ACC112 (cell line): ENCODE measurements around the gene MRFAP1L1.

Source experiments
- H2AFZ ChIP-seq: fragments of 200-600 bp; sonication (generic); one replicate; pipeline ENCODE4 v1.6.0; 2017; ENCODE audit warnings: antibody characterized with exemption, low read length; ENCODE audit not compliant: unreplicated experiment
- H3K27ac ChIP-seq: fragments of 200-600 bp; sonication (generic); 2 replicates; pipeline ENCODE4 v1.5.1; 2014; ENCODE audit warnings: low read depth, mild to moderate bottlenecking, antibody characterized with exemption, low read length, moderate library complexity
- H3K27me3 ChIP-seq: fragments of 200-600 bp; sonication (generic); 2 replicates; pipeline ENCODE4 v1.6.1; 2014; ENCODE audit warnings: mild to moderate bottlenecking, antibody characterized with exemption, low read length, moderate library complexity, mixed read lengths; ENCODE audit not compliant: insufficient read depth
- H3K36me3 ChIP-seq: fragments of 200-600 bp; sonication (generic); 2 replicates; pipeline ENCODE4 v1.6.1; 2016; ENCODE audit warnings: mild to moderate bottlenecking, antibody characterized with exemption, low read length, moderate library complexity, mixed read lengths; ENCODE audit not compliant: insufficient read depth
- H3K4me1 ChIP-seq: fragments of 200-600 bp; sonication (generic); one replicate; pipeline ENCODE4 v1.6.1; 2016; ENCODE audit warnings: low read length, mixed read lengths; ENCODE audit not compliant: insufficient read depth, unreplicated experiment, control insufficient read depth
- H3K4me3 ChIP-seq: fragments of 200-600 bp; sonication (generic); 2 replicates; pipeline ENCODE4 v1.5.1; 2014; ENCODE audit warnings: mild to moderate bottlenecking, low read depth, low read length
- H3K79me2 ChIP-seq: fragments of 200-600 bp; sonication (generic); one replicate; pipeline ENCODE4 v1.6.0; 2016; ENCODE audit warnings: low read length; ENCODE audit not compliant: control insufficient read depth, unreplicated experiment, insufficient read depth

The MRFAP1L1 gene

GRCh38 chr4:6699388-6699787 is 10.3 kb downstream of the MRFAP1L1 start:
- H3K27ac ChIP-seq: no peak overlapping the region
- no peaks in the 10 kb centered on the region for H3K27me3 ChIP-seq
- H3K4me1 ChIP-seq: peaks cover 6% of the 10 kb centered on the region
- H3K4me3 ChIP-seq: no peak overlapping the region
- H3K79me2 ChIP-seq: peaks cover 5% of the 10 kb centered on the region
- H2AFZ ChIP-seq: no peak overlapping the region
- H3K36me3 ChIP-seq: peaks cover 9% of the 10 kb centered on the region

GRCh38 chr4:6697131-6697530 is 12.5 kb downstream of the MRFAP1L1 start:
- Histone ChIP-seq H3K4me3 (no peak overlapping the region), H3K36me3 (no peaks in the 10 kb centered on the region), H2AFZ (no peak overlapping the region), H3K4me1 (no peaks in the 10 kb centered on the region), H3K27me3 (no peaks in the 10 kb centered on the region), H3K79me2 (no peaks in the 10 kb centered on the region), H3K27ac (no peak overlapping the region)

- no peak overlapping the region for H3K27ac ChIP-seq
- H3K4me1 ChIP-seq: no peaks in the 10 kb centered on the region
- no peaks in the 10 kb centered on the region for H3K79me2 ChIP-seq
- H3K27me3 ChIP-seq: no peaks in the 10 kb centered on the region
- no peaks in the 10 kb centered on the region for H3K36me3 ChIP-seq
- no peak overlapping the region for H3K4me3 ChIP-seq
- no peak overlapping the region for H2AFZ ChIP-seq
Observed at GRCh38 chr4:6696611-6697010, 13.1 kb downstream of the MRFAP1L1 start.

- no peak overlapping the region for H3K4me3 ChIP-seq
- no peaks in the 10 kb centered on the region for H3K79me2 ChIP-seq
- H3K36me3 ChIP-seq: no peaks in the 10 kb centered on the region
- H3K27me3 ChIP-seq: no peaks in the 10 kb centered on the region
- H3K4me1 ChIP-seq: no peaks in the 10 kb centered on the region
- no peak overlapping the region for H3K27ac ChIP-seq
- no peak overlapping the region for H2AFZ ChIP-seq
Observed at GRCh38 chr4:6695660-6696610, 13.7 kb downstream of the MRFAP1L1 start.

GRCh38 chr4:6694177-6694901 is 15.3 kb downstream of the MRFAP1L1 start:
- H3K79me2 ChIP-seq: no peaks in the 10 kb centered on the region
- H2AFZ ChIP-seq: no peak overlapping the region
- H3K27ac ChIP-seq: no peak overlapping the region
- no peaks in the 10 kb centered on the region for H3K27me3 ChIP-seq
- no peaks in the 10 kb centered on the region for H3K36me3 ChIP-seq
- peaks cover 9% of the 10 kb centered on the region for H3K4me1 ChIP-seq
- H3K4me3 ChIP-seq: no peak overlapping the region

- no peak within 1 kb of the TSS for H2AFZ ChIP-seq
- no peak within 1 kb of the TSS for H3K27ac ChIP-seq
- no peaks in the 10 kb centered on the region for H3K79me2 ChIP-seq
- H3K27me3 ChIP-seq: no peaks in the 10 kb centered on the region
- H3K4me1 ChIP-seq: peaks cover 17% of the 10 kb centered on the region
- no peaks in the 10 kb centered on the region for H3K36me3 ChIP-seq
- H3K4me3 ChIP-seq: no peak within 1 kb of the TSS
Observed at GRCh38 chr4:6693231-6694176, 16.2 kb downstream of the MRFAP1L1 start, which contains the start of gene S100P. Gene S100P, plus strand, starts transcription at chr4:6693878. Its CDS starts 55 bp downstream, at chr4:6693933.

GRCh38 chr4:6692806-6693205 is 16.9 kb downstream of the MRFAP1L1 start:
- Histone ChIP-seq H3K36me3 (no peaks in the 10 kb centered on the region), H3K27me3 (no peaks in the 10 kb centered on the region), H3K27ac (no peak overlapping the region), H3K4me1 (peaks cover 23% of the 10 kb centered on the region), H3K79me2 (no peaks in the 10 kb centered on the region), H2AFZ (no peak overlapping the region), H3K4me3 (no peak overlapping the region)

GRCh38 chr4:6692379-6692778 is 17.3 kb downstream of the MRFAP1L1 start:
- Histone ChIP-seq H3K4me1 (peaks cover 23% of the 10 kb centered on the region), H3K4me3 (no peak overlapping the region), H3K79me2 (no peaks in the 10 kb centered on the region), H3K27ac (no peak overlapping the region), H3K36me3 (no peaks in the 10 kb centered on the region), H3K27me3 (no peaks in the 10 kb centered on the region), H2AFZ (no peak overlapping the region)

GRCh38 chr4:6689506-6689960 is 20.1 kb downstream of the MRFAP1L1 start:
- Histone ChIP-seq H3K36me3 (no peaks in the 10 kb centered on the region), H3K27ac (peak overlapping the region; percentile 60; the same call in 1 of the 2 replicates), H3K27me3 (no peaks in the 10 kb centered on the region), H3K4me3 (peak overlapping the region; percentile 42; the same call in 1 of the 2 replicates), H3K4me1 (peaks cover 23% of the 10 kb centered on the region), H2AFZ (peak overlapping the region; percentile 96), H3K79me2 (no peaks in the 10 kb centered on the region)
